K562 (cell line): ENCODE measurements around the gene DENND1A. TPM values are rescaled to one million over a fixed set of nuclear protein-coding genes. Genes with fewer than 3 reads are reported as not detected.

Experiments
- ATAC-seq: fragments of 200-7000 bp; cut with Tn5 transposase; 3 replicates; pipeline ENCODE4 v1.9.1; 2020; ENCODE audit warnings: moderate library complexity
- BruUV-seq: library from RNA; stranded (reverse); fragments of 400-500 nt; replicated peaks from 2 replicates; lab custom pipeline; 2021; lab: Mats Ljungman, UMichigan
- CTCF ChIA-PET: fragments of 300-600 bp; formaldehyde crosslinking; extraction: SDS; loops from one replicate; lab custom pipeline; 2021; ENCODE audit warnings: low intra/inter-chr PET ratio; lab: Yijun Ruan, JAX
- POLR2A ChIA-PET: fragments of 300-600, 350-650 bp; sonication (Branson Sonifier 250); formaldehyde crosslinking; extraction: SDS; loops from one replicate; lab custom pipeline; 2021; ENCODE audit warnings: antibody characterized with exemption, inconsistent platforms; lab: Yijun Ruan, JAX
- DNase-seq, 4 experiments: peaks; one replicate each; pipeline versions ENCODE4 v3.0.0 to v3.0.0-alpha.2; 2011 to 2018; ENCODE audit warnings: low spot score in 3 of 4, mixed read lengths in 3 of 4; ENCODE audit errors: extremely low read depth in 1 of 4
- FAIRE-seq: peaks from 2 replicates; lab custom pipeline; 2011; peaks lifted over from hg19 to GRCh38; lab: Jason Lieb, UNC
- H2AFZ ChIP-seq: 2 replicates; pipeline ENCODE4 v1.6.0; 2011; ENCODE audit warnings: low read depth, low read length, control low read depth, inconsistent platforms
- H3K27ac ChIP-seq: fragments of 200-600 bp; 3 replicates; pipeline ENCODE4 v1.8.0; 2011; ENCODE audit warnings: low read depth, mild to moderate bottlenecking, control low read depth, inconsistent platforms, low read length, moderate library complexity, mixed read lengths; ENCODE audit errors: extremely low read depth
- H3K27me3 ChIP-seq, 2 experiments: fragments of 300-600 bp in 1 of 2; 2 replicates in 1 of 2; 3 replicates in 1 of 2; pipeline versions ENCODE4 v1.6.0 to v1.8.0; 2011; ENCODE audit warnings: inconsistent platforms in 2 of 2, low read length in 2 of 2, mild to moderate bottlenecking in 1 of 2, mixed read lengths in 1 of 2, moderate library complexity in 1 of 2; ENCODE audit not compliant: control insufficient read depth in 2 of 2, insufficient read depth in 2 of 2
- H3K36me3 ChIP-seq: fragments of 300-600 bp; 3 replicates; pipeline ENCODE4 v1.8.0; 2011; ENCODE audit warnings: mild to moderate bottlenecking, low read length, inconsistent platforms; ENCODE audit not compliant: control insufficient read depth, insufficient read depth
- H3K4me1 ChIP-seq, 2 experiments: fragments of 200-600 bp in 1 of 2; replicated peaks in 1 of 2; 2 replicates in 1 of 2; 3 replicates in 1 of 2; pipeline versions ENCODE4 v1.5.1 to v1.8.0; 2011; ENCODE audit warnings: inconsistent platforms in 2 of 2, low read length in 2 of 2, mild to moderate bottlenecking in 1 of 2, mixed read lengths in 1 of 2, moderate library complexity in 1 of 2; ENCODE audit not compliant: control insufficient read depth in 2 of 2, insufficient read depth in 2 of 2
- H3K4me2 ChIP-seq: 2 replicates; pipeline ENCODE4 v1.6.1; 2011; ENCODE audit warnings: low read length, control low read depth, inconsistent platforms, mixed read lengths; ENCODE audit not compliant: insufficient read depth
- H3K4me3 ChIP-seq: fragments of 200-600 bp; sonication (generic), shearing (Covaris generic); 2 replicates; pipeline ENCODE4 v1.5.1; 2016; ENCODE audit warnings: control low read depth, inconsistent platforms
- H3K79me2 ChIP-seq: fragments of 200-600 bp; 3 replicates; pipeline ENCODE4 v1.8.0; 2011; ENCODE audit warnings: low read length, inconsistent platforms; ENCODE audit not compliant: control insufficient read depth, insufficient read depth
- H3K9ac ChIP-seq, 2 experiments: 2 replicates each; pipeline versions ENCODE4 v1.6.0 to v1.6.1; 2011; ENCODE audit warnings: low read depth in 2 of 2, low read length in 2 of 2, control low read depth in 1 of 2, inconsistent platforms in 1 of 2, mild to moderate bottlenecking in 1 of 2, mixed read lengths in 1 of 2; ENCODE audit not compliant: insufficient read depth in 1 of 2
- H3K9me1 ChIP-seq: one replicate; pipeline ENCODE4 v1.6.0; 2011; ENCODE audit warnings: inconsistent platforms, mild to moderate bottlenecking, low read length, moderate library complexity; ENCODE audit not compliant: control insufficient read depth, insufficient read depth
- H3K9me3 ChIP-seq: replicated peaks from 2 replicates; pipeline ENCODE4 v1.5.1; 2011; ENCODE audit warnings: low read depth, low read length, inconsistent platforms; ENCODE audit not compliant: control insufficient read depth, insufficient read depth
- H4K20me1 ChIP-seq: replicated peaks from 2 replicates; pipeline ENCODE4 v1.6.1; 2011; ENCODE audit warnings: low read length, inconsistent platforms, mixed read lengths; ENCODE audit not compliant: control insufficient read depth, insufficient read depth
- ETS2 ChIP-seq: IDR thresholded peaks from 2 replicates; pipeline ENCODE4 v1.6.1; 2016; ENCODE audit warnings: borderline replicate concordance, missing genetic modification characterization, mild to moderate bottlenecking, moderate library complexity, missing compliant biosample characterization; ENCODE audit not compliant: poor library complexity, severe bottlenecking
- RBM25 ChIP-seq: fragments of 200-400 bp; formaldehyde crosslinking; IDR thresholded peaks from 2 replicates; pipeline ENCODE4 v1.6.1; 2018; ENCODE audit warnings: low read length, low read depth, moderate library complexity; ENCODE audit not compliant: severe bottlenecking
- SMARCA4 ChIP-seq: fragments of 450-650 bp; IDR thresholded peaks from 2 replicates; pipeline ENCODE4 v1.6.1; 2016
- SNIP1 ChIP-seq: fragments of 450-650 bp; IDR thresholded peaks from 2 replicates; pipeline ENCODE4 v1.7.1; 2017; ENCODE audit warnings: low read depth, mild to moderate bottlenecking
- ZFX ChIP-seq: sonication (generic); formaldehyde crosslinking; IDR thresholded peaks from 2 replicates; pipeline ENCODE4 v1.8.0; 2022; ENCODE audit warnings: mild to moderate bottlenecking, missing genetic modification reagents, moderate library complexity
- ZNF124 ChIP-seq: sonication (generic); formaldehyde crosslinking; IDR thresholded peaks from 2 replicates; pipeline ENCODE4 v1.8.1; 2022; ENCODE audit warnings: missing genetic modification reagents
- ZNF707 ChIP-seq: fragments of 250-450 bp; sonication (Bioruptor Pico); conservative IDR thresholded peaks from 2 replicates; pipeline ENCODE4 v1.8.0; 2022; ENCODE audit warnings: inconsistent platforms, mild to moderate bottlenecking, moderate library complexity
- WGBS: fragments of 100-300 bp; shearing (Covaris generic); methylation state at CpG from one replicate; pipeline ENCODE4 v1.1.6; 2016; ENCODE audit warnings: low coverage, mixed read lengths; ENCODE audit not compliant: insufficient coverage; ENCODE audit errors: missing lambda C conversion rate; 5-methylcytosine and 5-hydroxymethylcytosine counted together
- in situ Hi-C: fragments of 300-500 bp; cut with MboI; formaldehyde crosslinking; loops from 4 replicates; pipeline ENCODE4 v1.15.0; 2018; ENCODE audit warnings: inconsistent platforms, mixed read lengths
- intact Hi-C: fragments of 100-400 bp; cut with micrococcal nuclease; formaldehyde crosslinking; loops from 2 replicates; pipeline ENCODE4 v1.14.2; 2022
- polyA plus RNA-seq, 8 experiments: library from polyadenylated mRNA; depleted of rRNA in 4 of 8; stranded (reverse) in 5 of 8; unstranded in 3 of 8; fragments of >200 nt; fragmentation: Nextera tagmentation in 2 of 8; fragmentation: Illumina TruSeq in 1 of 8; extraction: Ambion mirVana in 2 of 8; extraction: Trizol in 1 of 8; gene quantifications; 2 replicates each; pipeline versions ENCODE4 v1.2.1 to v1.2.3, GENCODE V29; 2011 to 2014; ENCODE audit warnings: inconsistent platforms in 1 of 8, missing spikeins in 1 of 8
- total RNA-seq, 7 experiments: library from RNA; depleted of rRNA in 6 of 7; stranded (reverse); fragments of >200 nt in 6 of 7; fragmentation: Illumina TruSeq in 2 of 7; extraction: Trizol in 2 of 7; gene quantifications; 2 replicates each; pipeline versions ENCODE4 v1.2.1 to v1.2.3, GENCODE V29; 2011 to 2021; ENCODE audit warnings: low replicate concordance in 1 of 7
- TF ChIP-seq, protein P1 (sequence below): fragments of 200-800 bp; sonication (Bioruptor generic); IDR thresholded peaks from 2 replicates; pipeline ENCODE4 v1.6.1; 2016; ENCODE audit warnings: missing genetic modification characterization, missing compliant biosample characterization
- TF ChIP-seq, protein P2 (sequence below): fragments of 450-650 bp; formaldehyde crosslinking; IDR thresholded peaks from 2 replicates; pipeline ENCODE4 v1.4.0; 2022; ENCODE audit warnings: missing genetic modification characterization

The DENND1A gene
- total and polyA plus RNA-seq, 9 of the 15 experiments (the other 6 are each of a cell fraction or from before 2014, with no cell fraction given) = 7.6 to 29.5 (median 15.7) TPM

DNA sequence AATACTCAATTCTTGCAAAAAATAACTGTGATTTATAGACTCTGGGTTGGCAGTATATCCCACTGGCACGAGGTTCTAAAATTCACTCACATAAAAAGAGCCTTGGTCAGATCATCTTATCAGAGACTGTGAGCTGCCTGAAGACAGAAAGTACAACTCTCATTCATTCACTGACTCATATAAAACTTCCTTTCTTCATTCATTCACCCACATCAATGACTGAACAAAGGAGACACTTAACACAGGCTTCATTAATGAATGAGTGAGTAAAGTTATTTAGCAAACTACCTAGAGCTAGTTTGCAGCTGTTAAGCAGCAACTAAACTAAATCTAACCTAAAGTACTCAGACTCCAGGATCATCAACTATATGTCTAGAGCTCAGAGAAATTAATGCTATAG, 214.7 kb downstream of the DENND1A start:
- H3K4me2 ChIP-seq = no peak overlapping the region
- no peaks in the 10 kb centered on the region for H3K9me3 ChIP-seq
- no peak overlapping the region for H3K4me3 ChIP-seq
- TF ChIP-seq SNIP1 = no peak
- TF ChIP-seq RBM25 = peak; percentile 36
- H3K79me2 ChIP-seq = no peaks in the 10 kb centered on the region
- ATAC-seq (no peak), DNase-seq (no peak), FAIRE-seq (no peak)
- CTCF ChIA-PET = interaction anchor here (0.5 kb wide), 1 partner anchor 13 kb away, joined by 3 read pairs; no protein-coding TSS in a partner anchor
- in situ Hi-C loops = no loop called here
- intact Hi-C loops = no loop called here
- peaks cover 0 to 9% of the 10 kb centered on the region in 2 experiments; a peak in 3 of 5 replicates for H3K4me1 ChIP-seq
- no peak overlapping the region for H2AFZ ChIP-seq
- H4K20me1 ChIP-seq = no peaks in the 10 kb centered on the region
- BruUV-seq = no TSS peak
- H3K9ac ChIP-seq = no peak overlapping the region
- H3K27ac ChIP-seq = no peak overlapping the region
- H3K36me3 ChIP-seq = no peaks in the 10 kb centered on the region
- no peaks in the 10 kb centered on the region for H3K9me1 ChIP-seq
- H3K27me3 ChIP-seq = no peaks in the 10 kb centered on the region
- POLR2A ChIA-PET = no interaction called here
- WGBS = 36% methylated on average over 1 of the region's 1 CpG

DNA sequence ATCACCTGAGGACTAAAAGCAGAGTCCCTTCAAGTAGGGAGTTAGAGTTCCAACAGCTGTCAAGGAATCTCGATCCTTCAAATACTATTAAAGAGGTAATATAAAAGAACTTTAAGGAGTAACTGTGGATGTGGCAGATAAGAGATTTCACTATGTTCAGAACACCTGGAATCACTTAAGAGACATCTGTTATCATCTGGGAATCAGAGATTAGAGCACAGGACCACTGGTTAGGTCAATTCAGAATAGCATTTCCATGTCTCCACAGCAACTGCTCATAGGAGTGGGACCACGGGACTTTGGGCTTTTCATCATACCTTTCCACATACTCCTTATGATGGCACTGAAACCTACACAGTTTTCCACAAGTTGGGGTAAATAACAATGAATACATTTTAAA, 216.6 kb downstream of the DENND1A start:
- FAIRE-seq (no peak), ATAC-seq (no peak), DNase-seq (no peak)
- in situ Hi-C loops (no loop called here), intact Hi-C loops (no loop called here)
- no peak overlapping the region for H3K9ac ChIP-seq
- no peak overlapping the region for H3K27ac ChIP-seq
- H3K9me1 ChIP-seq = no peaks in the 10 kb centered on the region
- peaks cover 0 to 9% of the 10 kb centered on the region in 2 experiments; a peak in 3 of 5 replicates for H3K4me1 ChIP-seq
- BruUV-seq = no TSS peak
- WGBS = 27% methylated on average over 2 of the region's 2 CpGs
- no peaks in the 10 kb centered on the region for H3K27me3 ChIP-seq
- no peaks in the 10 kb centered on the region for H3K79me2 ChIP-seq
- POLR2A ChIA-PET = interaction anchor here (1.0 kb wide), 1 partner anchor 11 kb away, joined by 4 read pairs; no protein-coding TSS in a partner anchor
- H2AFZ ChIP-seq = no peak overlapping the region
- H3K9me3 ChIP-seq = no peaks in the 10 kb centered on the region
- no peaks in the 10 kb centered on the region for H4K20me1 ChIP-seq
- CTCF ChIA-PET = no interaction called here
- no peak overlapping the region for H3K4me2 ChIP-seq
- H3K4me3 ChIP-seq = no peak overlapping the region
- H3K36me3 ChIP-seq = no peaks in the 10 kb centered on the region
- TF ChIP-seq ZNF124 (CRISPR knock-in tag) (no peak), SMARCA4 (no peak), ZNF707 (CRISPR knock-in tag) (no peak), ETS2 (no peak), ZFX (no peak)
- TF ChIP-seq, protein P1, sequence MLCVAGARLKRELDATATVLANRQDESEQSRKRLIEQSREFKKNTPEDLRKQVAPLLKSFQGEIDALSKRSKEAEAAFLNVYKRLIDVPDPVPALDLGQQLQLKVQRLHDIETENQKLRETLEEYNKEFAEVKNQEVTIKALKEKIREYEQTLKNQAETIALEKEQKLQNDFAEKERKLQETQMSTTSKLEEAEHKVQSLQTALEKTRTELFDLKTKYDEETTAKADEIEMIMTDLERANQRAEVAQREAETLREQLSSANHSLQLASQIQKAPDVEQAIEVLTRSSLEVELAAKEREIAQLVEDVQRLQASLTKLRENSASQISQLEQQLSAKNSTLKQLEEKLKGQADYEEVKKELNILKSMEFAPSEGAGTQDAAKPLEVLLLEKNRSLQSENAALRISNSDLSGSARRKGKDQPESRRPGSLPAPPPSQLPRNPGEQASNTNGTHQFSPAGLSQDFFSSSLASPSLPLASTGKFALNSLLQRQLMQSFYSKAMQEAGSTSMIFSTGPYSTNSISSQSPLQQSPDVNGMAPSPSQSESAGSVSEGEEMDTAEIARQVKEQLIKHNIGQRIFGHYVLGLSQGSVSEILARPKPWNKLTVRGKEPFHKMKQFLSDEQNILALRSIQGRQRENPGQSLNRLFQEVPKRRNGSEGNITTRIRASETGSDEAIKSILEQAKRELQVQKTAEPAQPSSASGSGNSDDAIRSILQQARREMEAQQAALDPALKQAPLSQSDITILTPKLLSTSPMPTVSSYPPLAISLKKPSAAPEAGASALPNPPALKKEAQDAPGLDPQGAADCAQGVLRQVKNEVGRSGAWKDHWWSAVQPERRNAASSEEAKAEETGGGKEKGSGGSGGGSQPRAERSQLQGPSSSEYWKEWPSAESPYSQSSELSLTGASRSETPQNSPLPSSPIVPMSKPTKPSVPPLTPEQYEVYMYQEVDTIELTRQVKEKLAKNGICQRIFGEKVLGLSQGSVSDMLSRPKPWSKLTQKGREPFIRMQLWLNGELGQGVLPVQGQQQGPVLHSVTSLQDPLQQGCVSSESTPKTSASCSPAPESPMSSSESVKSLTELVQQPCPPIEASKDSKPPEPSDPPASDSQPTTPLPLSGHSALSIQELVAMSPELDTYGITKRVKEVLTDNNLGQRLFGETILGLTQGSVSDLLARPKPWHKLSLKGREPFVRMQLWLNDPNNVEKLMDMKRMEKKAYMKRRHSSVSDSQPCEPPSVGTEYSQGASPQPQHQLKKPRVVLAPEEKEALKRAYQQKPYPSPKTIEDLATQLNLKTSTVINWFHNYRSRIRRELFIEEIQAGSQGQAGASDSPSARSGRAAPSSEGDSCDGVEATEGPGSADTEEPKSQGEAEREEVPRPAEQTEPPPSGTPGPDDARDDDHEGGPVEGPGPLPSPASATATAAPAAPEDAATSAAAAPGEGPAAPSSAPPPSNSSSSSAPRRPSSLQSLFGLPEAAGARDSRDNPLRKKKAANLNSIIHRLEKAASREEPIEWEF (CRISPR knock-in tag) = no peak
- TF ChIP-seq, protein P2, sequence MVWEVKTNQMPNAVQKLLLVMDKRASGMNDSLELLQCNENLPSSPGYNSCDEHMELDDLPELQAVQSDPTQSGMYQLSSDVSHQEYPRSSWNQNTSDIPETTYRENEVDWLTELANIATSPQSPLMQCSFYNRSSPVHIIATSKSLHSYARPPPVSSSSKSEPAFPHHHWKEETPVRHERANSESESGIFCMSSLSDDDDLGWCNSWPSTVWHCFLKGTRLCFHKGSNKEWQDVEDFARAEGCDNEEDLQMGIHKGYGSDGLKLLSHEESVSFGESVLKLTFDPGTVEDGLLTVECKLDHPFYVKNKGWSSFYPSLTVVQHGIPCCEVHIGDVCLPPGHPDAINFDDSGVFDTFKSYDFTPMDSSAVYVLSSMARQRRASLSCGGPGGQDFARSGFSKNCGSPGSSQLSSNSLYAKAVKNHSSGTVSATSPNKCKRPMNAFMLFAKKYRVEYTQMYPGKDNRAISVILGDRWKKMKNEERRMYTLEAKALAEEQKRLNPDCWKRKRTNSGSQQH (CRISPR knock-in tag) = no peak
